A549 (cell line): ENCODE data around the gene TNFAIP2. TPM values are rescaled to one million over a fixed set of nuclear protein-coding genes. Genes with fewer than 3 reads are reported as not detected.

ENCODE experiments used
- ATAC-seq, 2 experiments: fragments of 200-7000 bp in 1 of 2; fragments of >200 bp in 1 of 2; cut with Nextera tagmentation in 1 of 2; cut with Tn5 transposase in 1 of 2; 3 replicates each; pipeline versions ENCODE4 v1.8.0 to v1.9.1; 2018 to 2020; ENCODE audit warnings: mild to moderate bottlenecking in 1 of 2, moderate library complexity in 1 of 2
- CTCF ChIA-PET: fragments of 300-600 bp; sonication (Branson Sonifier 250); formaldehyde crosslinking; extraction: SDS; loops from one replicate; lab custom pipeline; 2021; ENCODE audit warnings: antibody characterized with exemption, inconsistent platforms; lab: Yijun Ruan, JAX
- POLR2A ChIA-PET: fragments of 350-600 bp; formaldehyde crosslinking; extraction: SDS; loops from one replicate; lab custom pipeline; 2021; ENCODE audit warnings: antibody characterized with exemption, inconsistent platforms; lab: Yijun Ruan, JAX
- DNase-seq, 2 experiments: peaks; one replicate each; pipeline versions ENCODE4 v3.0.0 to v3.0.0-alpha.2; 2011 to 2016; ENCODE audit warnings: low read depth in 1 of 2, low spot score in 1 of 2
- FAIRE-seq: peaks from 2 replicates; lab custom pipeline; 2011; peaks lifted over from hg19 to GRCh38; lab: Jason Lieb, UNC
- H3K27ac ChIP-seq, 2 experiments: fragments of >200 bp; sonication (Bioruptor Twin); formaldehyde crosslinking; 3 replicates each; pipeline ENCODE4 v1.5.1; 2016 to 2017
- H3K4me1 ChIP-seq: fragments of >200 bp; sonication (Bioruptor Twin); formaldehyde crosslinking; 3 replicates; pipeline ENCODE4 v1.6.1; 2016
- H3K4me2 ChIP-seq: fragments of >200 bp; sonication (Bioruptor Twin); formaldehyde crosslinking; 3 replicates; pipeline ENCODE4 v1.6.1; 2016
- H3K4me3 ChIP-seq: fragments of >200 bp; sonication (Bioruptor Twin); formaldehyde crosslinking; 3 replicates; pipeline ENCODE4 v1.5.1; 2016
- H3K9me3 ChIP-seq: fragments of >200 bp; sonication (Bioruptor Twin); formaldehyde crosslinking; 3 replicates; pipeline ENCODE4 v1.6.1; 2016
- CBX2 ChIP-seq: fragments of 200-600 bp; sonication (generic); IDR thresholded peaks from 2 replicates; pipeline ENCODE4 v1.6.1; 2016; ENCODE audit warnings: low read depth, mild to moderate bottlenecking, borderline replicate concordance
- CHD2 ChIP-seq: fragments of 150-350 bp; IDR thresholded peaks from 2 replicates; pipeline ENCODE4 v1.6.1; 2014; ENCODE audit warnings: low read length; ENCODE audit not compliant: partially characterized antibody
- CHD4 ChIP-seq: fragments of 200-600 bp; sonication (generic); IDR thresholded peaks from 2 replicates; pipeline ENCODE4 v1.6.1; 2016; ENCODE audit warnings: antibody characterized with exemption, mild to moderate bottlenecking, borderline replicate concordance
- E2F6 ChIP-seq: IDR thresholded peaks from 2 replicates; pipeline ENCODE4 v1.6.1; 2012; ENCODE audit warnings: low read depth, borderline replicate concordance
- EHF ChIP-seq: fragments of 250-450 bp; sonication (Bioruptor Pico); IDR thresholded peaks from 2 replicates; pipeline ENCODE4 v1.5.0; 2020; ENCODE audit warnings: mild to moderate bottlenecking
- EHMT2 ChIP-seq: fragments of 200-600 bp; sonication (generic); IDR thresholded peaks from 2 replicates; pipeline ENCODE4 v1.6.1; 2016; ENCODE audit warnings: antibody characterized with exemption, low read depth, mild to moderate bottlenecking, moderate library complexity
- ESRRA ChIP-seq: fragments of 150-350 bp; IDR thresholded peaks from 2 replicates; pipeline ENCODE4 v1.6.1; 2014; ENCODE audit warnings: mild to moderate bottlenecking, low read length, borderline replicate concordance
- FOSB ChIP-seq: fragments of 250-450 bp; sonication (Bioruptor Pico); IDR thresholded peaks from 2 replicates; pipeline ENCODE4 v1.5.0; 2020; ENCODE audit warnings: mild to moderate bottlenecking, moderate library complexity
- GATA3 ChIP-seq: IDR thresholded peaks from 2 replicates; pipeline ENCODE4 v1.6.1; 2012; ENCODE audit warnings: borderline replicate concordance
- HOXA7 ChIP-seq: fragments of 250-450 bp; sonication (Bioruptor Pico); IDR thresholded peaks from 2 replicates; pipeline ENCODE4 v1.5.0; 2020; ENCODE audit warnings: mild to moderate bottlenecking, moderate library complexity
- HOXB13 ChIP-seq: fragments of 250-450 bp; sonication (Bioruptor Pico); IDR thresholded peaks from 2 replicates; pipeline ENCODE4 v1.5.0; 2020; ENCODE audit warnings: low read depth, mild to moderate bottlenecking, moderate library complexity
- JUN ChIP-seq, 2 experiments: fragments of >200 bp; sonication (Bioruptor Twin); formaldehyde crosslinking; IDR thresholded peaks; 2 replicates in 1 of 2; 3 replicates in 1 of 2; pipeline ENCODE4 v1.6.1; 2016 to 2017
- JUNB ChIP-seq: fragments of >200 bp; sonication (Bioruptor Twin); formaldehyde crosslinking; IDR thresholded peaks from 2 replicates; pipeline ENCODE4 v1.6.1; 2016
- KDM5A ChIP-seq: fragments of 200-600 bp; sonication (generic); IDR thresholded peaks from 2 replicates; pipeline ENCODE4 v1.6.1; 2016; ENCODE audit warnings: antibody characterized with exemption, mild to moderate bottlenecking
- MAX ChIP-seq: IDR thresholded peaks from 2 replicates; pipeline ENCODE4 v1.6.1; 2012
- NFE2L2 ChIP-seq: fragments of 150-350 bp; conservative IDR thresholded peaks from 2 replicates; pipeline ENCODE4 v1.6.1; 2014; ENCODE audit warnings: low read length
- NPAS2 ChIP-seq: fragments of 250-450 bp; sonication (Bioruptor Pico); IDR thresholded peaks from 2 replicates; pipeline ENCODE4 v1.8.0; 2022; ENCODE audit warnings: mild to moderate bottlenecking, moderate library complexity, borderline replicate concordance
- NR3C1 ChIP-seq: fragments of >200 bp; sonication (Bioruptor Twin); formaldehyde crosslinking; IDR thresholded peaks from 3 replicates; pipeline ENCODE4 v1.6.1; 2017
- PBX3 ChIP-seq: IDR thresholded peaks from 2 replicates; pipeline ENCODE4 v1.6.1; 2012
- POLR2AphosphoS2 ChIP-seq: conservative IDR thresholded peaks from 2 replicates; pipeline ENCODE4 v1.6.1; 2012; ENCODE audit warnings: low read length, improper control_type of control experiment, inconsistent platforms
- TP53 ChIP-seq: fragments of 250-450 bp; sonication (Bioruptor Pico); IDR thresholded peaks from 2 replicates; pipeline ENCODE4 v1.5.0; 2021; ENCODE audit warnings: mild to moderate bottlenecking, moderate library complexity
- ZC3H11A ChIP-seq: fragments of 450-650 bp; IDR thresholded peaks from 2 replicates; pipeline ENCODE4 v1.6.1; 2014; ENCODE audit warnings: antibody characterized with exemption, mild to moderate bottlenecking
- ZFP36 ChIP-seq: fragments of 450-650 bp; IDR thresholded peaks from 2 replicates; pipeline ENCODE4 v1.6.1; 2014; ENCODE audit warnings: borderline replicate concordance; ENCODE audit not compliant: partially characterized antibody
- WGBS: methylation state at CpG from one replicate; pipeline ENCODE4 v1.1.6; 2017; ENCODE audit errors: missing lambda C conversion rate; 5-methylcytosine and 5-hydroxymethylcytosine counted together
- polyA plus RNA-seq, 4 experiments: library from polyadenylated mRNA; depleted of rRNA in 3 of 4; stranded (reverse); fragments of >200 nt; fragmentation: RNase III in 1 of 4; extraction: RNeasy Plus Mini Kit Qiagen cat#74134 plus additional on column Dnase treatment in 1 of 4; gene quantifications; 2 replicates in 3 of 4; 3 replicates in 1 of 4; pipeline ENCODE4 v1.2.3, GENCODE V29; 2011 to 2017

TNFAIP2 gene
- polyA plus RNA-seq, 2 of the 4 experiments (the other 2 are of a cell fraction), result 222 to 254 TPM

- no peak for TF ChIP-seq NPAS2 (CRISPR knock-in tag)
- TF ChIP-seq POLR2AphosphoS2, result no peak; the same call in 1 of the 2 replicates
- peak; percentile 67; the same call in 1 of the 2 replicates for TF ChIP-seq PBX3
- TF ChIP-seq CBX2, result no peak
- TF ChIP-seq ZFP36, result no peak
- TF ChIP-seq EHMT2, result no peak
- TF ChIP-seq JUNB, result no peak
- TF ChIP-seq NFE2L2, result no peak
- no peak for TF ChIP-seq GATA3
- TF ChIP-seq ZC3H11A, result no peak
Observed at GRCh38 chr14:103137689-103138300, 14.5 kb downstream of the TNFAIP2 start (continued).

GRCh38 chr14:103138301-103139131 lies 15.3 kb downstream of the TNFAIP2 start:
- DNase-seq, result no peak
- 72% methylated on average over 32 of the region's 66 CpGs for WGBS
- peaks cover 72% of the 10 kb centered on the region for H3K4me1 ChIP-seq
- H3K9me3 ChIP-seq, result no peaks in the 10 kb centered on the region
- peak overlapping the region; percentile 8; the same call in 2 of the 3 replicates for H3K4me2 ChIP-seq
- peak; percentile 79; the same call in 1 of the 2 replicates for TF ChIP-seq FOSB
- no peak for TF ChIP-seq NFE2L2
- peak; percentile 40 for TF ChIP-seq PBX3
- no peak for TF ChIP-seq CBX2
- TF ChIP-seq GATA3, result peak; percentile 23; the same call in 1 of the 2 replicates
- 0 out of 2 replicates have a peak, but pooled peaks have one; percentile 4 for TF ChIP-seq MAX
- no peak for TF ChIP-seq KDM5A
- TF ChIP-seq JUN (IDR thresholded peaks at IDR 0.05), result peak in 1 of 2 experiments; percentile 50; a peak in 3 of 5 replicates
- no peak for TF ChIP-seq NR3C1
- TF ChIP-seq E2F6, result no peak
- no peak overlapping the region for H3K4me3 ChIP-seq
- no peak for FAIRE-seq
- ChIA-PET POLR2A (interaction anchor here (0.6 to 1.4 kb wide), 3 partner anchors 21 to 35 kb away, joined by 3 to 6 read pairs (median 4); no protein-coding TSS in a partner anchor), CTCF (interaction anchor here (1.0 to 24.1 kb wide), 6 partner anchors 10 to 154 kb away, joined by 3 to 544 read pairs (median 6); no protein-coding TSS in a partner anchor)
- H3K27ac ChIP-seq, result peak overlapping the region; percentile 78 to 95; a peak in 5 of 6 replicates
- peak in 1 of 2 experiments; percentile 37; a peak in 3 of 6 replicates for ATAC-seq

- Histone ChIP-seq H3K4me2 (no peak overlapping the region; the same call in 2 of the 3 replicates), H3K27ac (peak overlapping the region; percentile 78 to 95; a peak in 5 of 6 replicates), H3K4me1 (peaks cover 77% of the 10 kb centered on the region), H3K9me3 (no peaks in the 10 kb centered on the region), H3K4me3 (no peak overlapping the region)
- CTCF ChIA-PET, result interaction anchor here (0.6 to 24.1 kb wide), 11 partner anchors 12 to 153 kb away, joined by 3 to 544 read pairs (median 6); partner anchors contain the start of genes EXOC3L4 and TNFAIP2
- POLR2A ChIA-PET, result interaction anchor here (0.6 to 0.7 kb wide), 2 partner anchors 21 to 34 kb away, joined by 3 to 4 read pairs; no protein-coding TSS in a partner anchor
- no peak for FAIRE-seq
- WGBS, result 89% methylated on average over 27 of the region's 29 CpGs
- TF ChIP-seq HOXA7 (no peak), CHD4 (no peak), EHF (CRISPR knock-in tag) (no peak), CHD2 (no peak), JUN (IDR thresholded peaks at IDR 0.05) (no peak), TP53 (no peak), ESRRA (no peak), HOXB13 (CRISPR knock-in tag) (no peak)
- TF ChIP-seq, all 56 proteins: peak for 0
- no peak for DNase-seq
- no peak; a peak in 1 of 6 replicates for ATAC-seq
Observed at GRCh38 chr14:103139132-103140025, 16.1 kb downstream of the TNFAIP2 start.
